Activated T-helper 1 cell treated with Interleukin-2 at 50 U/mL for 16 hours (primary cell): ENCODE results near the gene EIF3F.

Source experiments
- DNase-seq: peaks from one replicate; pipeline ENCODE4 v3.0.0-alpha.2; 2020; ENCODE audit warnings: low read depth

Gene EIF3F

GRCh38 chr11:8039530-8040260 is 52.6 kb downstream of the EIF3F start:
- no peak for DNase-seq

DNA sequence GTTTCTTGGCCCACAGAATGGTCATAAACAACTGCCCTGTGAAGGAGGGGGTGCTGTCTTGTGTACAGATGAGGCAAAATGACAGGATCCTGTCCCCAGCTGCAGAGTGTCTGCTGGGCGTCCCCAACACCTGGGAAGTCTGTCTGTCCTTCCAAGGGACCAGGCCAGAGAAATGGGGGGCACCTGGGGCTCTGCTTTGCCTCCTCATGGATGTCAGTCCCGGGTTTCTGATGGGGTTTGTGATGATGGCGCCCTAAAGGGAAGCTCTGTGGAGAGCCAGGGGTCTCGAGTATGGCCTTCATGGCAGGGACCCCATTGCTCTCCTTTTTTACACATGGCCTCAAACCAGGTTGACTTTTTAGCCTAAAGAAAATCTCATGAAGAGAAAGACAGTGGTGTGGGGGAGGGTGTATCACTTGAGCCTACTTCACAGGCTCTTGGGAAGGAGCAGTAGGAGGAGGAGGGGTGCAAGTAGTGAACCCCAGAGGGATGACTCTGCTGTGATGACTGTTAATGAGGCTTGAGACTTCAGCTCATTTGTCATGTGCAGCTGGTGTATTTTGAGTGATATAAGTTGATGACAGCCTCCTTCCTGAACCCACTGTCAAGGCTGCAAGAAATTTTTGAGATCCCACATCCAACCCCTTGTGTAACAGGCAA is 53.3 kb downstream of the EIF3F start:
- no peak for DNase-seq

DNA sequence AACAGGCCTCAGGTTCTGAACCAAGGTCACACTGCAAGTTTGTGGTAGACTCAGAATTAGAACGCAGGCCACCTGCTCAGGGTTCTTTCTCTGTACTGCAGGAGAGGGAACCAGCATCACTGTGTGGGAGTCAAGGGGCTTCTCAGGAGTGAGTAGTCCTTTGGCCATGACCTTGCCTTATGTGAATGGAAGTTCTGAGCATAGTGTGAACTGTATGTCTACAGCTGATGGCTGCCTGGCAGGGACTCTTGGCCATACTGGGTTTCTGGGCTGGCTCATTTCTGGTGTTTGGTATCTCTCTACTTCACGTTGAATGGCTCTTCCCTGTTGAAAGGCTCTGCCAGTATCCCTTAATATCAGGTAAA is 53.8 kb downstream of the EIF3F start:
- DNase-seq = no peak

GRCh38 chr11:8041576-8041975 is 54.4 kb downstream of the EIF3F start:
- no peak for DNase-seq

- no peak for DNase-seq
These were observed 56.6 kb downstream of the EIF3F start for GRCh38 chr11:8043756-8044155.

- no peak for DNase-seq
These were observed 58.7 kb downstream of the EIF3F start for GRCh38 chr11:8045839-8046238.

DNA sequence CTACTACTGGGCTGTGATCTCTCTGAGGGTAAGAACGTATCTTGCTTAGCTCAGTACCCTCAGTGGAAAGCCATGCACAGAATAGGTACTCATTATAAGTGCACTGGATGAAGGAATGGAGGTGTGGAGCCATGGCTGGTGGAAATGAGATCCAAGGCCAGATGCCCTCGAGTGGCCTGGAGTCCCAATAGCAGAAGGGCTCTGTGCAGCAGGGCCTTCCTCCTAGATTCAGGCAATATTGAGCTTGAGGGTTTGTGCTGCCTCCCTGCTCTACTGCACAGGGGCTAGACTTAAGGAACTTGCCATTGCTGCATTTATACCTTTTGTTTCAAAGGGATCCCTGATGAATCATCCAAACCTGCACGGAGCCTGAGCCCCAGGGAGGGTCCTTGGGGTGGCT is 60.2 kb downstream of the EIF3F start:
- DNase-seq = no peak

- DNase-seq = no peak
These were observed 61.9 kb downstream of the EIF3F start for GRCh38 chr11:8049084-8049483.
